Fibroblast of lung (primary cell): ENCODE results near the gene STS. TPM values are rescaled to one million over a fixed set of nuclear protein-coding genes. Genes with fewer than 3 reads are reported as not detected.
A peak's percentile ranks its signal among the peaks of the same experiment; 100 is the strongest.

Experiments used
- DNase-seq, 2 donors: peaks; one replicate each; pipeline versions ENCODE4 v3.0.0 to v3.0.0-alpha.2; 2010; ENCODE audit warnings: low read depth in 2 of 2
- H2AFZ ChIP-seq: 2 replicates; pipeline ENCODE4 v1.5.1; 2012; ENCODE audit warnings: low read length, control low read depth, inconsistent platforms
- H3K27ac ChIP-seq: 2 replicates; pipeline ENCODE4 v1.5.1; 2011; ENCODE audit warnings: low read length, control low read depth; ENCODE audit not compliant: insufficient read depth
- H3K27me3 ChIP-seq: 2 replicates; pipeline ENCODE4 v1.5.1; 2011; ENCODE audit warnings: mild to moderate bottlenecking, low read length; ENCODE audit not compliant: control insufficient read depth, insufficient read depth
- H3K36me3 ChIP-seq: 2 replicates; pipeline ENCODE4 v1.5.1; 2011; ENCODE audit warnings: low read length; ENCODE audit not compliant: control insufficient read depth, insufficient read depth
- H3K4me1 ChIP-seq: 2 replicates; pipeline ENCODE4 v1.5.1; 2011; ENCODE audit warnings: low read length; ENCODE audit not compliant: control insufficient read depth, insufficient read depth; ENCODE audit errors: extremely low read depth
- H3K4me2 ChIP-seq: 2 replicates; pipeline ENCODE4 v1.5.1; 2011; ENCODE audit warnings: low read length, control low read depth; ENCODE audit not compliant: insufficient read depth; ENCODE audit errors: extremely low read depth
- H3K4me3 ChIP-seq, 4 experiments: fragments of 200-600 bp in 1 of 4; sonication (generic) in 1 of 4; replicated peaks in 1 of 4; 2 replicates each; pipeline ENCODE4 v1.5.1; 2011 to 2016; ENCODE audit warnings: low read length in 4 of 4, low read depth in 3 of 4, mild to moderate bottlenecking in 3 of 4, control low read depth in 2 of 4, inconsistent platforms in 1 of 4, mixed read lengths in 1 of 4; ENCODE audit not compliant: insufficient read depth in 1 of 4; ENCODE audit errors: control extremely low read depth in 1 of 4
- H3K79me2 ChIP-seq: 2 replicates; pipeline ENCODE4 v1.5.1; 2012; ENCODE audit warnings: mild to moderate bottlenecking, low read length, inconsistent platforms; ENCODE audit not compliant: control insufficient read depth, insufficient read depth
- H3K9ac ChIP-seq: 2 replicates; pipeline ENCODE4 v1.5.1; 2011; ENCODE audit warnings: mild to moderate bottlenecking, low read length, control low read depth; ENCODE audit not compliant: insufficient read depth
- H3K9me3 ChIP-seq: 2 replicates; pipeline ENCODE4 v1.5.1; 2012; ENCODE audit warnings: low read depth, low read length; ENCODE audit not compliant: control insufficient read depth, insufficient read depth
- H4K20me1 ChIP-seq: 2 replicates; pipeline ENCODE4 v1.5.1; 2011; ENCODE audit warnings: low read length; ENCODE audit not compliant: control insufficient read depth, insufficient read depth; ENCODE audit errors: extremely low read depth
- EZH2 ChIP-seq: IDR thresholded peaks from 2 replicates; pipeline ENCODE4 v1.5.1; 2012; ENCODE audit warnings: low read length, control low read depth, mild to moderate bottlenecking; ENCODE audit errors: missing control alignments
- polyA plus RNA-seq, 2 donors: library from polyadenylated mRNA; depleted of rRNA in 1 of 2; stranded (reverse) in 1 of 2; unstranded in 1 of 2; fragments of >200 nt; gene quantifications; 2 replicates each; pipeline ENCODE4 v1.2.1, GENCODE V29; 2011 to 2012; ENCODE audit warnings: missing spikeins in 1 of 2
- total RNA-seq: library from RNA; depleted of rRNA; stranded (reverse); fragments of >200 nt; gene quantifications from 2 replicates; pipeline ENCODE4 v1.2.1, GENCODE V29; 2014
- TF ChIP-seq, protein P1 (sequence below), 2 donors: IDR thresholded peaks in 1 of 2; conservative IDR thresholded peaks in 1 of 2; 1 replicate in 1 of 2; 2 replicates in 1 of 2; pipeline ENCODE4 v1.5.1; 2011 to 2012; ENCODE audit warnings: low read length in 2 of 2, control low read depth in 1 of 2, inconsistent platforms in 1 of 2, low read depth in 1 of 2, mild to moderate bottlenecking in 1 of 2

Gene STS
- total and polyA plus RNA-seq, 2 donors (not counting 1 experiment from before 2014, with no cell fraction given): 5.0 to 13.1 TPM

DNA sequence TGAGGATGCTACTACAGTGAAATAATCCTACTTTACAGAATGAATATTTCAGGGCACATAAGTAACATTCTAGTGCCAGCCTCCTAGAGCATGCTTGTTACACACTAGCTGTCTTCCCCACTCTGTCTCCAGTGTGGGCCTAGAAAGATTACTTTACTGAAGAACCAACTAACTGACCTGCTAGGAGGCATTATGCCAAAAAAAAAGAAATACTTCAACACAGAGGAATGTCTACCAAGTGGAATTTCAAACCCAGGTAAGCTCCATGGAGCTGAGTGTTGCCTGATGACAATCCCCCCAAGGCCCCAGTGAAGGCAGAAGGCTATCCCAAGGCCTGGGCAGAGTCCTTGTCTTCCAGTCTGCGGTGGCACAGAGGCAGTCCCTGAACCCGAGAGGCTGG lies 40.9 kb upstream of the STS start:
- peaks cover 3% of the 10 kb centered on the region for H3K4me1 ChIP-seq
- H4K20me1 ChIP-seq: no peaks in the 10 kb centered on the region
- no peaks in the 10 kb centered on the region for H3K79me2 ChIP-seq
- TF ChIP-seq, protein P1, sequence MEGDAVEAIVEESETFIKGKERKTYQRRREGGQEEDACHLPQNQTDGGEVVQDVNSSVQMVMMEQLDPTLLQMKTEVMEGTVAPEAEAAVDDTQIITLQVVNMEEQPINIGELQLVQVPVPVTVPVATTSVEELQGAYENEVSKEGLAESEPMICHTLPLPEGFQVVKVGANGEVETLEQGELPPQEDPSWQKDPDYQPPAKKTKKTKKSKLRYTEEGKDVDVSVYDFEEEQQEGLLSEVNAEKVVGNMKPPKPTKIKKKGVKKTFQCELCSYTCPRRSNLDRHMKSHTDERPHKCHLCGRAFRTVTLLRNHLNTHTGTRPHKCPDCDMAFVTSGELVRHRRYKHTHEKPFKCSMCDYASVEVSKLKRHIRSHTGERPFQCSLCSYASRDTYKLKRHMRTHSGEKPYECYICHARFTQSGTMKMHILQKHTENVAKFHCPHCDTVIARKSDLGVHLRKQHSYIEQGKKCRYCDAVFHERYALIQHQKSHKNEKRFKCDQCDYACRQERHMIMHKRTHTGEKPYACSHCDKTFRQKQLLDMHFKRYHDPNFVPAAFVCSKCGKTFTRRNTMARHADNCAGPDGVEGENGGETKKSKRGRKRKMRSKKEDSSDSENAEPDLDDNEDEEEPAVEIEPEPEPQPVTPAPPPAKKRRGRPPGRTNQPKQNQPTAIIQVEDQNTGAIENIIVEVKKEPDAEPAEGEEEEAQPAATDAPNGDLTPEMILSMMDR (conservative IDR thresholded peaks at IDR 0.05 in 1 of 2, IDR thresholded peaks at IDR 0.05 in 1 of 2; ENCODE audit: low read depth in 1 of 2, low read length in 2 of 2): no peak
- no peak for TF ChIP-seq EZH2
- no peak overlapping the region for H3K27ac ChIP-seq
- H3K4me3 ChIP-seq: no peak overlapping the region
- H3K9me3 ChIP-seq: no peaks in the 10 kb centered on the region
- no peaks in the 10 kb centered on the region for H3K27me3 ChIP-seq
- no peaks in the 10 kb centered on the region for H3K36me3 ChIP-seq
- DNase-seq: no peak
- no peak overlapping the region for H3K4me2 ChIP-seq
- no peak overlapping the region for H2AFZ ChIP-seq
- no peak overlapping the region for H3K9ac ChIP-seq

DNA sequence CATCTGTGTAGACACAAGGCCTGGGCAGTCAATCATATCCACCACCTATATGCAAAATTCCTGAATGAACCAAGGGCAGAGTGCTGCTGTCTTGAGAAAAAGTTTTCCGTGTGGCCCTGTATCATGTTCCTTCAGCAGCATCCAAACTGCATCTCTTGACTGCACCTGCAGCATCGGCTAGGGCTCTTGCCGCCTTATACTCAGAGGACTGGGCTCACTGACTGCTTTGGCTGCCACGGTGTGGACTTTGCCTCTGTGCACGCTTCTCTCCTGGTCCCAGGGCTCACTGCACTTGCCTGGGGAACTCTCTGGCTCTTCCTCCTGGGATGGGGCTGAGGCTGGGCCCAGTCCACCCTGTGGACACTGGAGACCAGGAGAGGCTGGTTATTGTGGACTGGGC lies 39.5 kb upstream of the STS start:
- H2AFZ ChIP-seq: no peak overlapping the region
- no peaks in the 10 kb centered on the region for H3K27me3 ChIP-seq
- H3K9me3 ChIP-seq: no peaks in the 10 kb centered on the region
- no peaks in the 10 kb centered on the region for H4K20me1 ChIP-seq
- no peak overlapping the region for H3K27ac ChIP-seq
- DNase-seq: no peak
- H3K36me3 ChIP-seq: no peaks in the 10 kb centered on the region
- no peak overlapping the region for H3K4me2 ChIP-seq
- no peak overlapping the region for H3K9ac ChIP-seq
- H3K79me2 ChIP-seq: peaks cover 1% of the 10 kb centered on the region
- peaks cover 3% of the 10 kb centered on the region for H3K4me1 ChIP-seq
- no peak overlapping the region for H3K4me3 ChIP-seq
- no peak for TF ChIP-seq EZH2
- TF ChIP-seq, protein P1 (conservative IDR thresholded peaks at IDR 0.05 in 1 of 2, IDR thresholded peaks at IDR 0.05 in 1 of 2; ENCODE audit: low read depth in 1 of 2, low read length in 2 of 2): no peak

DNA sequence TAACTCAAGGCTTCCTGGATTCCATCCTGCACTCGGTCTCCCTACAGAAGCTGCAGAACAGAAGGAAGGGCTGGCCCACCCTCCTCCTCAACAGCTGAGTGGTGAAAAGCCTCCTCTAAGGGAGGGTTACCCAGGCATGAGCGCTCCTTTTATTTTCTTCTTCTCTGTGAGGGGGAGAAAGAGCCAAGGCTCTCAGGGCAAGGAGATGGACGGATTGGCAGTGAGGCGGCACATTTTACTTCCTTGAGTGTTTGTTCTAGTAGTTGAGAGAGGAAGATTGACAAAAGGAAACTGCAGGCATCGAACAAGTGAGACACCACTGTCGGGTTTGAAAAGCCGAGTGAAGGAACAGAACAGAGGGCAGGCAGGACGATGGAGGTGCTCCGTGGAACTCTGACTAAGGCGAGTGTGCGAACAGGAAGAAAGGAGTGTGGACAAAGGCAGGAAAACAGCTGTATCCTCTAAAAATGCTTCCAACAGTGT lies 38.4 kb upstream of the STS start:
- H3K4me2 ChIP-seq: peak overlapping the region; percentile 40
- no peaks in the 10 kb centered on the region for H3K27me3 ChIP-seq
- peak overlapping the region in 1 of 4 experiments; percentile 21 for H3K4me3 ChIP-seq
- no peaks in the 10 kb centered on the region for H4K20me1 ChIP-seq
- H3K9ac ChIP-seq: no peak overlapping the region
- peaks cover 1% of the 10 kb centered on the region for H3K79me2 ChIP-seq
- H3K4me1 ChIP-seq: peaks cover 3% of the 10 kb centered on the region
- H3K36me3 ChIP-seq: no peaks in the 10 kb centered on the region
- no peak for TF ChIP-seq EZH2
- TF ChIP-seq, protein P1 (conservative IDR thresholded peaks at IDR 0.05 in 1 of 2, IDR thresholded peaks at IDR 0.05 in 1 of 2; ENCODE audit: low read depth in 1 of 2, low read length in 2 of 2): no peak
- H3K27ac ChIP-seq: no peak overlapping the region
- H2AFZ ChIP-seq: no peak overlapping the region
- peak in 1 of 2 donors; percentile 11 for DNase-seq
- no peaks in the 10 kb centered on the region for H3K9me3 ChIP-seq
